ENCODE measurements around the gene CBX1.
"Not testable (repeated sequence)": the region's sequence is repeated elsewhere in the genome, so short reads cannot be mapped to it uniquely, and the experiment has no call there.

Gene CBX1

GRCh38 chr17:48053758-48054237, 47.5 kb downstream of the CBX1 start:
- peak in 1 of 56 donors; percentile 46 for DNase-seq

GRCh38 chr17:48052956-48053757, 48.1 kb downstream of the CBX1 start:
- DNase-seq = peak in 42 of 56 donors; percentile 18 to 75 (median 44)

GRCh38 chr17:48051706-48052486, 49.4 kb downstream of the CBX1 start:
- DNase-seq = peak in 4 of 56 donors; percentile 4 to 40 (median 20)

- no peak for DNase-seq
Observed at GRCh38 chr17:48051283-48051682, 50.0 kb downstream of the CBX1 start.

- DNase-seq = peak in 45 of 56 donors; percentile 46 to 89 (median 79)
Observed at GRCh38 chr17:48048384-48049126, 52.7 kb downstream of the CBX1 start.

GRCh38 chr17:48047741-48048383, 53.4 kb downstream of the CBX1 start, which contains the start of gene NFE2L1:
TSS of gene NFE2L1 (plus strand) at chr17:48048359. CDS start at chr17:48051119, 2,760 bp downstream.
- DNase-seq = peak; percentile 58 to 100 (median 99)

- no peak for DNase-seq
Observed at GRCh38 chr17:48047113-48047740, 54.1 kb downstream of the CBX1 start.

GRCh38 chr17:48046296-48046695, 55.0 kb downstream of the CBX1 start:
- no peak for DNase-seq

- DNase-seq = no peak
Observed at GRCh38 chr17:48045316-48046001, 55.8 kb downstream of the CBX1 start.

GRCh38 chr17:48044851-48045250, 56.4 kb downstream of the CBX1 start:
- no peak for DNase-seq

- DNase-seq = peak in 1 of 56 donors; percentile 8
Observed at GRCh38 chr17:48043176-48043575, 58.1 kb downstream of the CBX1 start.

GRCh38 chr17:48038687-48039086, 62.6 kb downstream of the CBX1 start:
- no peak for DNase-seq

- no peak for DNase-seq
Observed at GRCh38 chr17:48037838-48038323, 63.4 kb downstream of the CBX1 start.

GRCh38 chr17:48037036-48037837, 64.0 kb downstream of the CBX1 start, which contains the start of gene COPZ2:
TSS of gene COPZ2 (minus strand) at chr17:48037797. CDS start at chr17:48037777, 20 bp downstream.
- peak in 5 of 56 donors; percentile 12 to 47 (median 31) for DNase-seq

GRCh38 chr17:48036693-48037035, 64.6 kb downstream of the CBX1 start:
- no peak for DNase-seq

GRCh38 chr17:48034734-48035133, 66.5 kb downstream of the CBX1 start:
- not testable (repeated sequence) for DNase-seq

- DNase-seq = no peak
Observed at GRCh38 chr17:48031966-48032365, 69.3 kb downstream of the CBX1 start.

- DNase-seq = no peak
Observed at GRCh38 chr17:48030531-48030930, 70.7 kb downstream of the CBX1 start.

GRCh38 chr17:48028736-48029135, 72.5 kb downstream of the CBX1 start:
- DNase-seq = no peak

Data from amygdala (tissue), 56 donors.